Stimulated activated naive B cell treated with anti-CD40 and anti-IgM and Interleukin-4, amounts not matched to agents 10 μg/mL and 1 μg/mL and 100 μg/mL, for 72 hours (primary cell): Measurements from ENCODE around the gene PRC1.
"Not testable (repeated sequence)": the region's sequence is repeated elsewhere in the genome, so short reads cannot be mapped to it uniquely, and the experiment has no call there.

Experiments
- ATAC-seq, 2 donors: fragments of 150-1000 bp; cut with Tn5 transposase; replicated peaks; 2 replicates each; pipeline ENCODE4 v1.10.0; 2021; ENCODE audit warnings: moderate library complexity in 1 of 2
- DNase-seq: peaks from one replicate; pipeline ENCODE4 v3.0.0; 2021
- H3K27ac Mint-ChIP-seq: one replicate; pipeline ENCODE4 v1.8.0; 2022; ENCODE audit warnings: mild to moderate bottlenecking, mixed read lengths
- H3K27me3 Mint-ChIP-seq, 2 donors: one replicate each; pipeline ENCODE4 v1.8.0; 2022; ENCODE audit warnings: mixed read lengths in 2 of 2
- H3K36me3 Mint-ChIP-seq, 2 donors: one replicate each; pipeline ENCODE4 v1.8.0; 2022; ENCODE audit warnings: mixed read lengths in 2 of 2, mild to moderate bottlenecking in 1 of 2
- H3K4me1 Mint-ChIP-seq, 2 donors: one replicate each; pipeline ENCODE4 v1.8.0; 2022; ENCODE audit warnings: mixed read lengths in 2 of 2, mild to moderate bottlenecking in 1 of 2
- H3K4me3 Mint-ChIP-seq, 2 donors: one replicate each; pipeline ENCODE4 v1.8.0; 2022; ENCODE audit warnings: mild to moderate bottlenecking in 2 of 2, mixed read lengths in 2 of 2, moderate library complexity in 1 of 2
- H3K9me3 Mint-ChIP-seq, 2 donors: one replicate each; pipeline ENCODE4 v1.8.0; 2022; ENCODE audit warnings: mixed read lengths in 2 of 2, mild to moderate bottlenecking in 1 of 2

The PRC1 gene

GRCh38 chr15:90929246-90930019 lies 64.9 kb downstream of the PRC1 start:
- H3K27me3 Mint-ChIP-seq = no peaks in the 10 kb centered on the region
- peaks cover 22 to 41% of the 10 kb centered on the region in 2 donors for H3K4me1 Mint-ChIP-seq
- peaks cover 0 to 3% of the 10 kb centered on the region in 2 donors for H3K36me3 Mint-ChIP-seq
- DNase-seq (no peak), ATAC-seq (peak in 1 of 2 donors; percentile 1)
- peak overlapping the region; percentile 96 to 98 for H3K4me3 Mint-ChIP-seq
- no peaks in the 10 kb centered on the region for H3K9me3 Mint-ChIP-seq
- H3K27ac Mint-ChIP-seq = peak overlapping the region; percentile 98

DNA sequence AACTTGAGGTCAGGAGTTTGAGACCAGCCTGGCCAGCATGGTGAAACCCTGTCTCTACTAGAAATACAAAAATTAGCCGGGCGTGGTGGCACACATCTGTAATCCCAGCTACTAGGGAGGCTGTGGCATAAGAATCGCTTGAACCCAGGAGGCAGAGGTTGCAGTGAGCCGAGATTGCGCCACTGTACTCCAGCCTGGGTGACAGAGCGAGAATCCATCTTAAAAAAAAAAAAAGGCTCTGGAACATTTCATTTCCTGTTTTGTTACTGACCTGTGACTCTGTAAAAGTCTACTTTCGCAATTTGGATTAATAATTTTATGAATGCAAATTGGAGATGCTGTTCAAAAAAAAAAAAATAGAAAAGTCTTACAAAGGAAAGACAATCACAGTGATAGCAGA lies 66.2 kb downstream of the PRC1 start:
- not testable (repeated sequence) for ATAC-seq, H3K9me3 Mint-ChIP-seq, DNase-seq, H3K27ac Mint-ChIP-seq, H3K36me3 Mint-ChIP-seq, H3K27me3 Mint-ChIP-seq
- peak overlapping the region; percentile 3 to 25 for H3K4me3 Mint-ChIP-seq
- peaks cover 20 to 44% of the 10 kb centered on the region in 2 donors for H3K4me1 Mint-ChIP-seq

DNA sequence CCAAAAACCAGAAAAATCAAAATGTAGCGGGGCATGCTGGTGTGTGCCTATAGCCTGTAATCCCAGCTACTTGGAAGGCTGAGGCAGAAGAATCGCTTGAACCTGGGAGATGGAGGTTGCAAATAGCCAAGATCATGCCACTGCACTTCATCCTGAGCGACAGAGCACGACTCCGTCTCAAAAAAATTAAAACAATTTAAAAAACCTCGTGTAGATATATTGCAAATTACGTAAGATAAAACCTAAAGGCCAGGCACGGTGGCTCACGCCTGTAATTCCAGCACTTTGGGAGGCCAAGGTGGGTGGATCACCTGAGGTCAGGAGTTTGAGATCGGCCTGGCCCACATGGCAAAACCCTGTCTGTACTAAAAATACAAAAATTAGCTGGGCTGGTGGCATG lies 67.6 kb downstream of the PRC1 start:
- not testable (repeated sequence) for H3K36me3 Mint-ChIP-seq, H3K27me3 Mint-ChIP-seq, H3K27ac Mint-ChIP-seq, ATAC-seq, H3K4me3 Mint-ChIP-seq, DNase-seq, H3K9me3 Mint-ChIP-seq
- peaks cover 18 to 38% of the 10 kb centered on the region in 2 donors for H3K4me1 Mint-ChIP-seq

DNA sequence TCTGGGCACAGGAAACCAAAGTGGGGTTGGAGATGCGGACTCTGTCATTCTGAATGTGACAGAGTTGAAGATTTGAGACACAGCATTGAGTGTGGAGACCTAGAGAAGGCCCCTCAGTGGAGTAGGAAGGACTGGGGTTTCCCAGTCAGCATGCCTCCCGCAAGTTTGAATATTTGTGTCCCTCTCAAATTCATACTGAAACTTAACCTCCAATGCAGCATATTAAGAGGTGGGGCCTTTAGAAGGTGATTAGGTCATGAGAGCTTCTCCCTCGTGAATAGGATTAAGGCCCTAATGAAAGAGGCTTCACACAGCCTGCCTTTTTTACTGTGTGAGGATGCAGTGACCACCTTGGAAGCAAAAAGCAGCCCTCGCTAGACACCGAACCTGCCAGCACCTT lies 70.0 kb downstream of the PRC1 start:
- Mint-ChIP-seq H3K27ac (peak overlapping the region; percentile 20), H3K4me1 (peaks cover 5 to 26% of the 10 kb centered on the region in 2 donors), H3K4me3 (no peak overlapping the region), H3K27me3 (no peaks in the 10 kb centered on the region), H3K36me3 (peaks cover 13 to 29% of the 10 kb centered on the region in 2 donors), H3K9me3 (no peaks in the 10 kb centered on the region)
- ATAC-seq (peak; percentile 71 to 92), DNase-seq (no peak)

GRCh38 chr15:90922712-90923322 lies 71.5 kb downstream of the PRC1 start:
- H3K27ac Mint-ChIP-seq, H3K27me3 Mint-ChIP-seq, DNase-seq, H3K4me3 Mint-ChIP-seq, H3K9me3 Mint-ChIP-seq: not testable (repeated sequence)
- H3K4me1 Mint-ChIP-seq = peaks cover 5 to 19% of the 10 kb centered on the region in 2 donors
- H3K36me3 Mint-ChIP-seq = peaks cover 23 to 41% of the 10 kb centered on the region in 2 donors
- ATAC-seq = peak in 1 of 2 donors; percentile 46

- no peaks in the 10 kb centered on the region for H3K9me3 Mint-ChIP-seq
- H3K27me3 Mint-ChIP-seq = no peaks in the 10 kb centered on the region
- ATAC-seq (no peak), DNase-seq (no peak)
- no peak overlapping the region for H3K4me3 Mint-ChIP-seq
- H3K36me3 Mint-ChIP-seq = peaks cover 27 to 49% of the 10 kb centered on the region in 2 donors
- peaks cover 5 to 19% of the 10 kb centered on the region in 2 donors for H3K4me1 Mint-ChIP-seq
- H3K27ac Mint-ChIP-seq = no peak overlapping the region
Observed at GRCh38 chr15:90921887-90922286, 72.4 kb downstream of the PRC1 start.

DNA sequence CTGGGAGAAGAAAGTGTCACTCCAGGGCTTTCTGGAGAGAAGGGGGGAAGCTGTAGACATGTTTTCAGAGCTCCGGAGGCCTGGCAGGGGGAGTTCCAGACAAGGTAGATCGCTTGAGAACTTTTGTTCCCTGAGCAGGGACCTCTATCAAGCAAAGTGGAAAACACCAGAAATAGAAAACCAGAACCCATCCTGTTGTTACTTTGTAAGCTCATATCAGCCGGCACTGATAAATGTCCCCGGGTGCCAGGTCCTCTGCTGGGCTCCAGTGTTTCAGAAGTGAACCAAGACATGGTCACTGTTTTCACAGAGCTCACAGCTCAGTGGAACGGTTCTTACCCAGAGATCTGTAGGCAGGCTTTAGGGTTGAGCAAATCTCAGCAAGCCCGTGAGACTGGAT lies 75.5 kb downstream of the PRC1 start:
- ATAC-seq = no peak
- H3K4me3 Mint-ChIP-seq = no peak overlapping the region
- no peaks in the 10 kb centered on the region for H3K27me3 Mint-ChIP-seq
- peaks cover 44 to 73% of the 10 kb centered on the region in 2 donors for H3K36me3 Mint-ChIP-seq
- no peak overlapping the region for H3K27ac Mint-ChIP-seq
- H3K9me3 Mint-ChIP-seq = no peaks in the 10 kb centered on the region
- no peak for DNase-seq
- peaks cover 12 to 23% of the 10 kb centered on the region in 2 donors for H3K4me1 Mint-ChIP-seq

- no peak for DNase-seq
- ATAC-seq = no peak
- H3K4me3 Mint-ChIP-seq = no peak overlapping the region
- no peaks in the 10 kb centered on the region for H3K9me3 Mint-ChIP-seq
- peaks cover 12 to 18% of the 10 kb centered on the region in 2 donors for H3K4me1 Mint-ChIP-seq
- H3K36me3 Mint-ChIP-seq = peaks cover 50 to 79% of the 10 kb centered on the region in 2 donors
- H3K27me3 Mint-ChIP-seq = no peaks in the 10 kb centered on the region
- no peak overlapping the region for H3K27ac Mint-ChIP-seq
Observed at GRCh38 chr15:90918034-90918788, 76.1 kb downstream of the PRC1 start.

DNA sequence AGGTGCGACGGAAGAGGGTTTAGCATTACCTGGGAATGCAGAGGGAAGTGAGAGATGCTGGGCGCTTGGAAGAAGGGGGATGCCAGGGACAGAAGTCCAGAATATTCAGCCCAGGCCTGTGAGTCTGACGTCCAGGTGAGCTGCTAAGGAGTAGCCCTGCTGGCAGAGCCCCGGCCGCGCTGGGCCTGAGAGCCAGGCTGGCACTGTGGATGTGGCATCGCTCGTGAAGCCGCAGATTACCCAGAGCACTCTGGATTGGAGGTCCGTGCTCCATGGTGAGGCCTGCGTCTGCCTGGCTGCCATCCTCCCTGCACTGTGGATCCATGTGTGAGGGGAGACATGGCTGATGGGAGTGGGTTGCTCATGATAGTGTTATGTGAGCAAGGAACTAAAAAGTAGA lies 76.8 kb downstream of the PRC1 start:
- no peaks in the 10 kb centered on the region for H3K27me3 Mint-ChIP-seq
- peaks cover 56 to 86% of the 10 kb centered on the region in 2 donors for H3K36me3 Mint-ChIP-seq
- H3K4me1 Mint-ChIP-seq = peaks cover 11 to 12% of the 10 kb centered on the region in 2 donors
- ATAC-seq (no peak), DNase-seq (no peak)
- no peak overlapping the region for H3K27ac Mint-ChIP-seq
- no peaks in the 10 kb centered on the region for H3K9me3 Mint-ChIP-seq
- H3K4me3 Mint-ChIP-seq = no peak overlapping the region

DNA sequence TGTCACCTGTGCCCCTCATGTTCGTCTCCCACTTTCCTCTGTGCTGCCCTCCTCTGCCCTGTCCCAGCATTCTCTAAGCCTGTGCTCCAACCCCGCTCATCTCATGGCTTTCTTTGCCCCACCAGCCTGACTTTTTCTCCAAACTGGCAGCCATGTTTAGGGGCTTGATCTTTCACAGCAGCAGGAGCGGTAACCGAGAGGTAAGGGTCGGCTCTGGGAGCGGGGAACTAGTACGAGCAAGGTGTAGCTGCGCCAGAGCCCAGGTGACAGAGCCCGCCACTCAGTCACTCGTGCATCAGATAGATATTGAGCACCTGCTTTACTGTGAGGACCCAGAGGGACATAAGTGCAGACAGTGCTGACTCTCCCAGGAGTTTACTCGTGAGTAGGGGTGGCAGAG lies 77.9 kb downstream of the PRC1 start:
- peak overlapping the region; percentile 77 for H3K27ac Mint-ChIP-seq
- no peak overlapping the region for H3K4me3 Mint-ChIP-seq
- no peaks in the 10 kb centered on the region for H3K27me3 Mint-ChIP-seq
- H3K9me3 Mint-ChIP-seq = no peaks in the 10 kb centered on the region
- H3K36me3 Mint-ChIP-seq = peaks cover 60 to 81% of the 10 kb centered on the region in 2 donors
- peaks cover 11 to 12% of the 10 kb centered on the region in 2 donors for H3K4me1 Mint-ChIP-seq
- DNase-seq = no peak
- no peak for ATAC-seq
